Measurements from ENCODE around the gene PCSK4.
"Not testable (repeated sequence)": the region's sequence is repeated elsewhere in the genome, so short reads cannot be mapped to it uniquely, and the experiment has no call there.

The PCSK4 gene

GRCh38 chr19:1490311-1491113 lies at the start of gene PCSK4:
PCSK4 (minus strand) TSS chr19:1490350; CDS start chr19:1490346, 4 bp downstream.
- DNase-seq (ENCODE audit: low read depth), result peak; percentile 89

- not testable (repeated sequence) for DNase-seq (ENCODE audit: low read depth)
Measured at GRCh38 chr19:1539749-1540148, 49.6 kb upstream of the PCSK4 start.

DNA sequence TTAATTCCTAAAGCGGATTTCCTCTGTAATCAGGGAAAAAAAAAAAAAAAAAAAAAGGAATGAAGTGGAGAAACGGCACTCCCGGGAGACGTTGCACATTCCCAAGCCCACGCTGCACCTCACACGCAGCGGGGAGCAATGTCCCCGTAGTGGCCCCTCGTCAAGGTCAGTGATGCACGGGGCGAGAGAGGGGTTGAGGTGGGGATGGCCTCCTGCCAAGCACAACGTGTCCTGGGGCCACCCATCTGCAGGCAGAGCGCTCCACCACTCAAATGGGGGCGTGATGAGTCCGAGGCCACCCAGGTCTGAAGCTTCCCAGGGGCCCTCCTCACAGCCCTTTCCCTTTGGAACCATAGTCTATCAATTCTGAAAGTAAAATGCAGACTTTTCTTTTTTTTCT lies 48.8 kb upstream of the PCSK4 start:
- no peak for DNase-seq (ENCODE audit: low read depth)

DNA sequence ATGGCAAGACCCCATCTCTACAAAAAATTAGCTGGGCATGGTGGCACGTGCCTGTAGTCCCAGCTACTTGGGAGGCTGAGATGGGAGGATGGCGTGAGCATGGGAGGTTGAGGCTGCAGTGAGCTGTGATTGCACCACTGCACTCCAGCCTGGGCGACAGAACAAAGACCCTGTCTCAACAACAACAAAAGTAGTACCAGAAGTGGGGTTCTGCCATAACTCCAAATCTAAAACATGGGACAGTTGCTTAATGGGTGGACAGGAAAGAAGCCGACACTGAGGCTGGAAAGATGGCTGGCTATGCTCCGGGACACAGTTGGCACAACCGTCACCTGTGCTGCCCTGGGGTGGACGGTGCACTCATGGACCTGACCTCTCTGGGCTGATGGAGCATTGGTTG lies 45.5 kb upstream of the PCSK4 start:
- not testable (repeated sequence) for DNase-seq (ENCODE audit: low read depth)

- DNase-seq (ENCODE audit: low read depth), result no peak
Measured at GRCh38 chr19:1534972-1535371, 44.8 kb upstream of the PCSK4 start.

DNA sequence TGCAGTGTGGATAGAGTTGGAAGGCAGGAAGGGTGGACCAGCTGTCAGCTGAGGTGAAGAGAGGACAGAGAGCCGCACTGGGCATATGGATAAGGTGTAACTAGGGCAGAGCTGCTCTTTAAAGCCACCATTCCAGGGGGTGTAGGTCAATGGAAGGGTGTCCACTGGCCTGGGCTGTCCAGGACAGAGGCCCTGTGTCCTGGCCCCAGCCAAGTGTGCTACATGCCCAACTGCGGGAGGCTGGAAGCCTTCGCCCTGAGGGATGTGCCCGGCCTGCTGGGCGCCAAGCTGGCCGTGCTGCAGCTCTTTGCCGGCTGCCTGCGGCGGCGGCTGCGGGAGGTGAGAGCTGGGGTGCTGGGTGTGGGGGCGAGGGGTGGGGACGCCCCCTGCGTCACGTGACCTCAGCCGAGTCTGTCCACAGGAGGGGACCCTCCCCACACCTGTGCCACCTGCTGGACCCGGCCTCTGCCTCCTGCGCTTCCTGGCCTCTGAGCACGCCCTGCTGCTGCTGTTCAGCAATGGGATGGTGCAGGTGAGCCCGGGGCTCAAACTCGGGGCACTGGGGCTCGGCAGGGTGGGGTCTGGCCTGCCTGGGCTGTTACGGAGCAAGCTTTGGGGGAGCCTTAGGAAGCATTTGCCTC lies 43.5 kb upstream of the PCSK4 start:
- DNase-seq (ENCODE audit: low read depth), result no peak

- DNase-seq (ENCODE audit: low read depth), result no peak
Measured at GRCh38 chr19:1532003-1532402, 41.9 kb upstream of the PCSK4 start.

- no peak for DNase-seq (ENCODE audit: low read depth)
Measured at GRCh38 chr19:1531587-1531986, 41.4 kb upstream of the PCSK4 start.

GRCh38 chr19:1530856-1531255 lies 40.7 kb upstream of the PCSK4 start:
- not testable (repeated sequence) for DNase-seq (ENCODE audit: low read depth)

DNA sequence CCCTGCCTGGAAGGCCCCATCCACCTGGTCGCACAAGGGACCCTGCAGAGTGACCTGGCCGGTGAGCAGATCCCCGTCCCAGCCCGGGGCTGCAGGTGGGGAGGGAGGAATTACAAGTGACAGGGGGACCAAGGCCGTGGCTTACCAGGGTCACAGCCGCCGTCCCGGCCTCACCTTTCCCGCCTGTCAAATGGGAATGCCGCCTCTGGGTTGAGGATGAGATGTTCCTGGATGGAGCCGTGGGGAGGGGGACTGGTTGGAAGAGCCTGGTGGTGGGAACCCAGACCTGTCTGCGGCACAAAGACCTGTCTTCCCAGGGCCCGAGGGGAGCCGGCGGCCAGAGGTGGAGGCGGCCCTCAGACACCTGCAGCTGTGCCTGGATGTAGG lies 39.3 kb upstream of the PCSK4 start:
- no peak for DNase-seq (ENCODE audit: low read depth)

DNA sequence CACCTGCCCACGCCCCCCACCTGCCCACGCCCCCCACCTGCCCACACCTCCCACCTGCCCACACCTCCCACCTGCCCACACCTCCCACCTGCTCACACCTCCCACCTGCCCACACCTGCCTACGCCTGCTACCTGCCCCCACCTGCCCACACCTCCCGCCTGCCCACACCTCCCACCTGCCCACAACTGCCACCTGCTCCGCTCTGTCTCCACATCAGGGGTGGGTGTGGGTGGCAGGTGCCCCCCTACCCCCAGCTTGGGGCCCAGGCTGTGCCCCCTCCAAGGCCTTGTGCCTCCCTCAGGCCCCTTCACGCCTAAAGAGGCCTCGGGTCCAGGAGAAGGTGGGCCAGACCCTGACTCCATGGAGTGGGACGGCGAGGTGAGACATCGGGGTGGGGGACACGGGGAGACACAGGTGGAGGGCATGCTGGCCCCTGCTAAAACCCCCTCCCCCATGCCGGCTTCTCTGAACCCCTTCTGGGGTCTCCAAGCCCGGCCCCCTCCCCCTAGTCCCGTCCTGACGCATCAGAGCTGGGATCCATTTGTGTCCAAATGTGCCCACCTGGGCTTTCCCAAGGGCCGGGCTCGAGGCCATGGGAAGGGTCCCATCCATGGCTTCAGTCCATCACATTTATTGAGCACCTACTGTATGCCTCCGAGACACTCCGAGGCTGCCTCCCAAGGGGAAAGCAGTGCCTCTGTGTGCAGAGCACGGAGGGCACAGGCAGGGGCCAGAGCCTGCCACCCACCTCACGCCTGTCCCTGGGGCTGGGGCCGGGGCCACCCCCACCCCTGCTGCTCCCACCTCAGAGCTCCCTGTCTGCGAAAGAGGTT lies 38.7 kb upstream of the PCSK4 start:
- DNase-seq (ENCODE audit: low read depth), result no peak

DNA sequence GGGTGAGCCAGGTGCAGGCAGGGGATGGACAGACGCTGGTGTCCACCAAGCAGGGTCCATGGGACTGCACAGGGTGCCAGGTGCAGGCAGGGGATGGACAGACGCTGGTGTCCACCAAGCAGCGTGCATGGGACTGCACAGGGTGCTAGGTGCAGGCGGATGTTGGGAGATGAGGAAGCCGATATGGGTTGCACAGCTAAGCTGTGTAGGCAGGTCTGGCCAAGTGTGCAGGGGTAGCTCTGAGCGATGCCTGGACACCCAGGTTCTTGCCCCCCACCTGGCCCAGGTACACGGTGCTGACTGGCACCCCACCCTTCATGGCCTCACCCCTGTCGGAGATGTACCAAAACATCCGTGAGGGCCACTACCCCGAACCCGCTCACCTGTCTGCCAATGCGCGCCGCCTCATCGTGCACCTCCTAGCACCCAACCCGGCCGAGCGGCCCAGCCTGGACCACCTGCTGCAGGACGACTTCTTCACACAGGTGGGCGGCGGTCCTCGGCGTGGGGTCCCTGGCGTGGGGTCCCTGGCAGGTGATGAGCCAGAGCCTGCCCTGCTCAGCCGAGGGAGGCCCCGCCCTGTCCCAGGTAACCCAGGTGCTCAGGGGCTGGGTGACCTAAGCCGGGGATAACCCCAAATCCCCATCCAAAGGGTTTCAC lies 37.6 kb upstream of the PCSK4 start:
- no peak for DNase-seq (ENCODE audit: low read depth)

GRCh38 chr19:1526979-1527649 lies 37.0 kb upstream of the PCSK4 start:
- no peak for DNase-seq (ENCODE audit: low read depth)

GRCh38 chr19:1526066-1526778 lies 36.1 kb upstream of the PCSK4 start:
- no peak for DNase-seq (ENCODE audit: low read depth)

- DNase-seq (ENCODE audit: low read depth), result no peak
Measured at GRCh38 chr19:1525343-1525742, 35.2 kb upstream of the PCSK4 start.

GRCh38 chr19:1524972-1525325 lies 34.8 kb upstream of the PCSK4 start:
- DNase-seq (ENCODE audit: low read depth), result no peak

- DNase-seq (ENCODE audit: low read depth), result no peak
Measured at GRCh38 chr19:1524287-1524971, 34.3 kb upstream of the PCSK4 start.

DNA sequence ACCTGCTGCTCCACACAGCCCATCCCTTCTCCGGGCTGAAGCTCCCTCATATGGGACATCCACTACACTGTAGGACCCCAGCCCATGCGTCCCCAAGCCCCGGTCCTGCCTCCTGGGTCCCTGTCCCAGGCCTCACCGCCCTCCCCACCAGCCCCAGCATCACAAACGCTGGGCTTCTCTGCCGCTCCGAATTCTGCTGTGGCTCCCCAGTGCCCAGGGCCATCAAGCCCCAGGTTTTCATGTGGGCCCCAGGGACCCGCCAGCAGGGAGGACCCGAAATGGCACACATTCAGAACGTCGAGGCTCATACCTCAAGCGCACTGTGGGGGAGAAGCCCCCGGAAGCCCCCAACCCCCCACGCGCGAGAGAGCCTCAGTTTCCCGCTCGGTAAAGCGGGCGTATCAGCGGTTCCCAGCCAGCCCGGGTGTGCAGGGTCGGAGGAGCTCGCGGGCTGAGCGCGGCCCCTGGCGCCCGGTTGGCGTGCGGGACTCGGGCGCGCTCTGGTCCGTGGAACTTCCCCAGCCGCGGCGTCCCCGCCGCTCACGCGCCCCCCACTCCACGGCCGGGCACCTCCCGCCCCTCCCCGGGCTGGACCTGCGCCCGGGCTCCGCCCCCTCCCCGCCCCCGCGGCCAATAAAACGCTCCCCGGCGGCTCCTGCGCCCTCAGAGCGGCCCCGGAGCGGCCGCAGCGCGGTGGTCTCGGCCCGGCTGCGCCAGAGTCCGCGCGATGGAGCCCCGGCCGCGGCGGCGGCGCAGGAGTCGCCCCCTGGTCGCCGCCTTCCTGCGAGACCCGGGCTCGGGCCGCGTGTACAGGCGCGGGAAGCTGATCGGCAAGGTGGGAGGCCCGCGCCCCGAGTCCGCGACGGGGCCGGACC lies 33.5 kb upstream of the PCSK4 start, which contains the start of gene PLK5:
TSS of gene PLK5 (plus strand) at position 666 of the 875 bp plus-strand sequence. CDS start 2,920 bp downstream, outside the sequence.
- no peak for DNase-seq (ENCODE audit: low read depth)

DNA sequence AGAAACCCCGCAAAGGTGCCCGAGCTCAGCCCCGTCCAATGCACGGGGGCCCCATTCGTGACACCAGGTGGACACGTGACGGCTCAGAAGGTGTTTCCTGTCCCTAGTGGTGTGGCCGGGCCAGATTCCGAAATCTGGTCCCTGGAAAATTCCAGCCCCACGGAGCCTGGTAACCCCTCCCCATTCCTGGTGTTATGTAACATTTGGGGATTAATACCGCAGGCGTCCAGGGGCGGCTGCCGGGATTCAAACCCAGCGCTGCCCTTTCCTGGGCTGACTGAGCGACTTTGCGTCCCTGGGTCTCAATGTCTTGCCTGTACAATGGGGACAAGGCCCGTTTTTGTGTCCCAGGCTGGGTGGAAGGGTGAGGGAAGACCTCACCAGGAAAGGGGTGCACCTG lies 32.7 kb upstream of the PCSK4 start:
- no peak for DNase-seq (ENCODE audit: low read depth)

Data from HS-5 (cell line).